OCI-LY7 (cell line): ENCODE results near the gene CRACR2B. TPM values are rescaled to one million over a fixed set of nuclear protein-coding genes. Genes with fewer than 3 reads are reported as not detected.

Source experiments
- BruUV-seq: library from RNA; stranded (reverse); fragments of 400-500 nt; replicated peaks from 2 replicates; lab custom pipeline; 2021; lab: Mats Ljungman, UMichigan
- CTCF ChIA-PET: fragments of 300-600 bp; sonication (Branson Sonifier 250); formaldehyde crosslinking; loops from one replicate; lab custom pipeline; 2022; ENCODE audit warnings: antibody characterized with exemption; ENCODE audit not compliant: unreplicated experiment; lab: Charles Lee
- POLR2A ChIA-PET: fragments of 300-600 bp; sonication (Branson Sonifier 250); formaldehyde crosslinking; loops from one replicate; lab custom pipeline; 2022; ENCODE audit warnings: antibody characterized with exemption; lab: Charles Lee
- DNase-seq: peaks from one replicate; pipeline ENCODE4 v3.0.0-alpha.2; 2015; ENCODE audit warnings: low spot score
- H2AFZ ChIP-seq: fragments of 200-600 bp; sonication (generic), shearing (Covaris generic); 2 replicates; pipeline ENCODE4 v1.6.1; 2014; ENCODE audit warnings: mild to moderate bottlenecking, antibody characterized with exemption, low read length, moderate library complexity
- H3K27ac ChIP-seq: fragments of 200-600 bp; sonication (generic); 2 replicates; pipeline ENCODE4 v1.5.1; 2014; ENCODE audit warnings: mixed run types, low read depth, mild to moderate bottlenecking, moderate library complexity, low read length, inconsistent platforms; ENCODE audit not compliant: poor library complexity, severe bottlenecking
- H3K36me3 ChIP-seq: fragments of 200-600 bp; sonication (generic); 2 replicates; pipeline ENCODE4 v1.6.1; 2014; ENCODE audit warnings: mild to moderate bottlenecking, antibody characterized with exemption, low read length, moderate library complexity, mixed read lengths; ENCODE audit not compliant: insufficient read depth
- H3K4me1 ChIP-seq: fragments of 200-600 bp; sonication (generic); 2 replicates; pipeline ENCODE4 v1.5.1; 2014; ENCODE audit warnings: mild to moderate bottlenecking, low read length; ENCODE audit not compliant: insufficient read depth, poor library complexity, severe bottlenecking
- H3K4me2 ChIP-seq: fragments of 200-600 bp; sonication (generic); 2 replicates; pipeline ENCODE4 v1.6.1; 2014; ENCODE audit warnings: mild to moderate bottlenecking, low read length
- H3K4me3 ChIP-seq: fragments of 200-600 bp; sonication (generic); 2 replicates; pipeline ENCODE4 v1.5.1; 2014; ENCODE audit warnings: mild to moderate bottlenecking, low read depth, low read length; ENCODE audit not compliant: poor library complexity, severe bottlenecking
- H3K79me2 ChIP-seq: fragments of 200-600 bp; sonication (generic); 2 replicates; pipeline ENCODE4 v1.6.1; 2016; ENCODE audit warnings: low read depth, mild to moderate bottlenecking, low read length, moderate library complexity, mixed read lengths; ENCODE audit not compliant: insufficient read depth
- H3K9me2 ChIP-seq: fragments of 200-600 bp; sonication (generic); 2 replicates; pipeline ENCODE4 v1.6.1; 2016; ENCODE audit warnings: mild to moderate bottlenecking, low read length, mixed read lengths; ENCODE audit not compliant: insufficient read depth
- H3K9me3 ChIP-seq: fragments of 200-600 bp; sonication (generic); 2 replicates; pipeline ENCODE4 v1.6.1; 2014; ENCODE audit warnings: mild to moderate bottlenecking, mixed run types, low read length, mixed read lengths
- H4K20me1 ChIP-seq: fragments of 200-600 bp; sonication (generic); 2 replicates; pipeline ENCODE4 v1.6.1; 2014; ENCODE audit warnings: mild to moderate bottlenecking, antibody characterized with exemption, low read length, moderate library complexity, mixed read lengths; ENCODE audit not compliant: insufficient read depth
- CTCF ChIP-seq: fragments of 200-600 bp; sonication (generic); conservative IDR thresholded peaks from 2 replicates; pipeline ENCODE4 v1.5.1; 2014; ENCODE audit warnings: mild to moderate bottlenecking, antibody characterized with exemption, low read length, moderate library complexity, mixed read lengths
- EZH2phosphoT487 ChIP-seq: fragments of 200-600 bp; sonication (generic); IDR thresholded peaks from 2 replicates; pipeline ENCODE4 v1.6.1; 2018; ENCODE audit warnings: low read depth, borderline replicate concordance, mild to moderate bottlenecking, mixed run types, antibody characterized with exemption, low read length, moderate library complexity, mixed read lengths
- intact Hi-C: fragments of 100-400 bp; cut with micrococcal nuclease; formaldehyde crosslinking; loops from one replicate; pipeline ENCODE4 v1.10.0; 2022; ENCODE audit not compliant: unreplicated experiment
- total RNA-seq, 2 experiments: library from RNA; depleted of rRNA in 1 of 2; stranded (reverse); fragments of >200 nt in 1 of 2; shearing (Covaris generic) in 1 of 2; gene quantifications; 2 replicates each; pipeline ENCODE4 v1.2.3, GENCODE V29; 2014 to 2022

Gene CRACR2B
- total RNA-seq, 2 experiments from 2014 or later: 2.8 to 20.1 TPM

- Histone ChIP-seq H3K36me3 (peaks cover 30% of the 10 kb centered on the region; the same call in 1 of the 2 replicates), H3K27ac (peak within 1 kb of the TSS; percentile 56), H3K4me2 (peak within 1 kb of the TSS; percentile 69), H3K9me2 (no peaks in the 10 kb centered on the region), H2AFZ (no peak within 1 kb of the TSS), H3K79me2 (peaks cover 13% of the 10 kb centered on the region), H3K9me3 (no peaks in the 10 kb centered on the region), H3K4me1 (peaks cover 32% of the 10 kb centered on the region), H4K20me1 (no peaks in the 10 kb centered on the region), H3K4me3 (peak within 1 kb of the TSS; percentile 81)
- ChIA-PET CTCF (no interaction called here), POLR2A (interaction anchor here (0.6 to 1.6 kb wide), 3 partner anchors 12 to 83 kb away, joined by 3 to 4 read pairs (median 3); no protein-coding TSS in a partner anchor)
- no TSS peak for BruUV-seq
- DNase-seq: peak; percentile 79
- intact Hi-C loops: no loop called here
- TF ChIP-seq EZH2phosphoT487: no peak
- no peak for TF ChIP-seq CTCF
These were observed 37.8 kb upstream of the CRACR2B start, which contains the start of gene CEND1 for GRCh38 chr11:789943-790342. Gene CEND1, minus strand, starts transcription at chr11:790090. Its CDS starts 1,514 bp downstream, at chr11:788576.

DNA sequence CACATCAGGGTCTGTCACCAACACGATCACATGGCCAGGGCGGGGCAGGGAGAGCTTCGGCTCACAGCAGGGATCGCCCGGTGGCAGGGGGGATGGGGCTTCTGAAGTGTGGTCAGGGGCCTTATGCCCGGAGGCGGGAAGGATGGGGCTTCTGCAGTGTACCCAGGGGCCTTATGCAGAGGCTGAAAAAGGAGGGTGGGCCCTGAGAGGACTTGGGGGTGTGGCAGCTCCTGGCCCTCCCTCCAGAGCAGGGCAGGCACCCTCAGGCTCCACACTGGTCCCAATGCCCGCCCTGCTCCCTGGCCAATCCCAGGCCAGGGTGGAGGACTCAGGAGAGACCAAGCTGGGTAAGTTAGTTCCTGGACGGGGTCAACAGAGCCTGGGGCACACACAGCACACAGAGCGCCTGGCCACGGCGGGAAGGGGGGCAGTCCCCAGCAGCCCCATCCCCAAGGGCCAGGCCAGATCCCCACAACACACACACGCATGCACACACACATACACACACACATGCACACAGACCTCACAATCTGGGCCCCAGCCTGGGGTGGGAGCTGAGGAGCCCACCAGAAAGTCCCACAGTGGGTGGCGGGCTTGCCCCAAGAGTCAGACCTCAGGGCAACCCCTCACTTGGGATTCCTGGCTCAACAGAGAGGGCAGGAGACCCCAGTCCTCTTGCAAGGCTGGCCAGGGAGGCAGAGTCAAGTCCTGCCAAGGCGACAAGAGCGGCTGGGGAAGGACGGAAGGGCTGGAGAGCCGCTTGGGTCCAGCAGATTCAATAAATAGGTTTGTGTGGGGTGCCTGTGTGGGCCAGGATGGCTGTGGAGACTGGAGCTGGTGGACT lies 36.8 kb upstream of the CRACR2B start:
- H3K4me2 ChIP-seq: peak overlapping the region; percentile 51
- CTCF ChIA-PET: no interaction called here
- H3K27ac ChIP-seq: peak overlapping the region; percentile 19
- no peak for DNase-seq
- no peaks in the 10 kb centered on the region for H4K20me1 ChIP-seq
- H3K36me3 ChIP-seq: peaks cover 30% of the 10 kb centered on the region; the same call in 1 of the 2 replicates
- TF ChIP-seq CTCF (no peak), EZH2phosphoT487 (no peak)
- H3K79me2 ChIP-seq: peaks cover 13% of the 10 kb centered on the region
- POLR2A ChIA-PET: no interaction called here
- no peak overlapping the region for H3K4me3 ChIP-seq
- H3K9me2 ChIP-seq: no peaks in the 10 kb centered on the region
- H3K4me1 ChIP-seq: peaks cover 35% of the 10 kb centered on the region
- H2AFZ ChIP-seq: no peak overlapping the region
- BruUV-seq: no TSS peak
- intact Hi-C loops: no loop called here
- H3K9me3 ChIP-seq: no peaks in the 10 kb centered on the region
